Measurements from ENCODE around the gene PLOD1. TPM values are rescaled to one million over a fixed set of nuclear protein-coding genes. Genes with fewer than 3 reads are reported as not detected.

PLOD1 gene
- total RNA-seq, 1 experiment from 2014 or later = 46.9 TPM

DNA sequence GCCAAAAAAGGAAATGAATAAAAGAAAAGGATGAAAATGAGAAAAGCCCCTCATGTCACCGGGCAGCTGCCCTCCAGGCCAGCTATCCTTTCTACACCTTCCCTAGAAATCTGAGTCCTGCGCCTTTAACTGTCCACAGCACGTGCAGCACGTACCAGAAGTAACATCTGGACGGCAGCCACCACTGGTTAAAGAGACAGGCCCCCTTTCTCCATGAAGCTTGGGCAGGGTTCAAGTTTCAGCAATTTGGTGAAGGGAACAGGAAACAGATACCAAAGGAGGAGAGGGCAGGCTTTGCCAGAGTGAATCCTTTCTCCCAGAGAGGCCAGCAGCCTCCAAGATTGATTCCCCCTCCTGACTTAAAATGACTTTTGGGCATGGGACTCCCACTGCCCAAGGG, 4.7 kb upstream of the PLOD1 start:
- Mint-ChIP-seq H3K4me1 (peaks cover 16% of the 10 kb centered on the region), H3K27me3 (ENCODE audit: low read depth) (no peaks in the 10 kb centered on the region), H3K9me3 (no peaks in the 10 kb centered on the region), H3K36me3 (peaks cover 1% of the 10 kb centered on the region; the same call in 1 of the 2 replicates), H3K4me3 (no peak overlapping the region), H3K27ac (no peak overlapping the region)
- ATAC-seq (no peak), DNase-seq (ENCODE audit: low spot score) (no peak)
- CTCF ChIA-PET = interaction anchor here (4.0 kb wide), 1 partner anchor 37 kb away, joined by 15 read pairs; no protein-coding TSS in a partner anchor
- POLR2A ChIA-PET = interaction anchor here (1.1 to 2.8 kb wide), 3 partner anchors 20 to 50 kb away, joined by 4 to 27 read pairs (median 9); partner anchors contain the start of gene MFN2
- TF ChIP-seq GTF2I (CRISPR knock-in tag; conservative IDR thresholded peaks at IDR 0.05) (no peak), OVOL2 (CRISPR knock-in tag; IDR thresholded peaks at IDR 0.05; ENCODE audit: borderline replicate concordance) (no peak), NR1H2 (CRISPR knock-in tag; IDR thresholded peaks at IDR 0.05) (no peak), GRHL2 (CRISPR knock-in tag; IDR thresholded peaks at IDR 0.05; ENCODE audit: insufficient replicate concordance, severe bottlenecking) (no peak), IRF1 (CRISPR knock-in tag; IDR thresholded peaks at IDR 0.05) (no peak), JAZF1 (CRISPR knock-in tag; IDR thresholded peaks at IDR 0.05) (no peak), TEAD4 (CRISPR knock-in tag; IDR thresholded peaks at IDR 0.05) (no peak), ZNF219 (CRISPR knock-in tag; IDR thresholded peaks at IDR 0.05; ENCODE audit: borderline replicate concordance) (no peak), SP1 (CRISPR knock-in tag; conservative IDR thresholded peaks at IDR 0.05) (no peak), ZNF671 (CRISPR knock-in tag; IDR thresholded peaks at IDR 0.05) (no peak), FOXK1 (CRISPR knock-in tag; IDR thresholded peaks at IDR 0.05) (no peak), STAT6 (CRISPR knock-in tag; conservative IDR thresholded peaks at IDR 0.05; ENCODE audit: low read depth) (no peak), ATF6 (CRISPR knock-in tag; IDR thresholded peaks at IDR 0.05) (no peak), ZNF232 (CRISPR knock-in tag; IDR thresholded peaks at IDR 0.05) (no peak)
- TF ChIP-seq, protein P1, sequence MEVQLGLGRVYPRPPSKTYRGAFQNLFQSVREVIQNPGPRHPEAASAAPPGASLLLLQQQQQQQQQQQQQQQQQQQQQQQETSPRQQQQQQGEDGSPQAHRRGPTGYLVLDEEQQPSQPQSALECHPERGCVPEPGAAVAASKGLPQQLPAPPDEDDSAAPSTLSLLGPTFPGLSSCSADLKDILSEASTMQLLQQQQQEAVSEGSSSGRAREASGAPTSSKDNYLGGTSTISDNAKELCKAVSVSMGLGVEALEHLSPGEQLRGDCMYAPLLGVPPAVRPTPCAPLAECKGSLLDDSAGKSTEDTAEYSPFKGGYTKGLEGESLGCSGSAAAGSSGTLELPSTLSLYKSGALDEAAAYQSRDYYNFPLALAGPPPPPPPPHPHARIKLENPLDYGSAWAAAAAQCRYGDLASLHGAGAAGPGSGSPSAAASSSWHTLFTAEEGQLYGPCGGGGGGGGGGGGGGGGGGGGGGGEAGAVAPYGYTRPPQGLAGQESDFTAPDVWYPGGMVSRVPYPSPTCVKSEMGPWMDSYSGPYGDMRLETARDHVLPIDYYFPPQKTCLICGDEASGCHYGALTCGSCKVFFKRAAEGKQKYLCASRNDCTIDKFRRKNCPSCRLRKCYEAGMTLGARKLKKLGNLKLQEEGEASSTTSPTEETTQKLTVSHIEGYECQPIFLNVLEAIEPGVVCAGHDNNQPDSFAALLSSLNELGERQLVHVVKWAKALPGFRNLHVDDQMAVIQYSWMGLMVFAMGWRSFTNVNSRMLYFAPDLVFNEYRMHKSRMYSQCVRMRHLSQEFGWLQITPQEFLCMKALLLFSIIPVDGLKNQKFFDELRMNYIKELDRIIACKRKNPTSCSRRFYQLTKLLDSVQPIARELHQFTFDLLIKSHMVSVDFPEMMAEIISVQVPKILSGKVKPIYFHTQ (CRISPR knock-in tag; IDR thresholded peaks at IDR 0.05) = no peak
- TF ChIP-seq, protein P2, sequence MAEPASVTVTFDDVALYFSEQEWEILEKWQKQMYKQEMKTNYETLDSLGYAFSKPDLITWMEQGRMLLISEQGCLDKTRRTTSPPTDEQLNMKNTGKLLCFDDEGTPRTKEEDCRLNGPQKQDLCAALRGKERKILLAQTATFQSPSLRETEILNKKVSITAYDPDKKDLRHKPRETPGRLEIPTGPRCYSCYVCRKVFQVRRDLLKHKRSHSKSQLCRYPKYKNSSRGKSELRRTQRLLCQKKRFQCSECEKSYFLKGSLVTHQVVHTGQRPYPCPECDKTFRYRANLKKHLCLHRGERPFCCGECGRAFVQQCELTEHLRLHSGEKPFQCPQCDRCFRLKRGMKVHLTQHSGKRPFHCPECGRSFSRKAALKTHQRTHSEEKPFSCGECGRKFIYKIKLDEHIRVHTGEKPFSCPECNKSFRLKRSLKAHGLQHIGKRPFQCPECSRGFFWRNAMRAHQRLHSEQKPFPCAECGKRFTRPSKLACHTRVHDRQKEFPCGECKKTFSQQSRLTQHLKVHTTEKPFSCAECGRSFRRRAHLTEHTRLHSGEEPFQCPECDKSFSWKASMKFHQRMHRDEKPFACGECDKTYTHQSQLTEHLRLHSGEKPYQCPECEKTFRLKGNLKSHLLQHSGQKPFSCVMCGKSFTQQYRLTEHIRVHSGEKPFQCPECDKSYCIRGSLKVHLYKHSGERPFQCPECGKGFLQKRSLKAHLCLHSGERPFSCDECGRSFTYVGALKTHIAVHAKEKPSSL (CRISPR knock-in tag; conservative IDR thresholded peaks at IDR 0.05) = no peak
- TF ChIP-seq, protein P3, sequence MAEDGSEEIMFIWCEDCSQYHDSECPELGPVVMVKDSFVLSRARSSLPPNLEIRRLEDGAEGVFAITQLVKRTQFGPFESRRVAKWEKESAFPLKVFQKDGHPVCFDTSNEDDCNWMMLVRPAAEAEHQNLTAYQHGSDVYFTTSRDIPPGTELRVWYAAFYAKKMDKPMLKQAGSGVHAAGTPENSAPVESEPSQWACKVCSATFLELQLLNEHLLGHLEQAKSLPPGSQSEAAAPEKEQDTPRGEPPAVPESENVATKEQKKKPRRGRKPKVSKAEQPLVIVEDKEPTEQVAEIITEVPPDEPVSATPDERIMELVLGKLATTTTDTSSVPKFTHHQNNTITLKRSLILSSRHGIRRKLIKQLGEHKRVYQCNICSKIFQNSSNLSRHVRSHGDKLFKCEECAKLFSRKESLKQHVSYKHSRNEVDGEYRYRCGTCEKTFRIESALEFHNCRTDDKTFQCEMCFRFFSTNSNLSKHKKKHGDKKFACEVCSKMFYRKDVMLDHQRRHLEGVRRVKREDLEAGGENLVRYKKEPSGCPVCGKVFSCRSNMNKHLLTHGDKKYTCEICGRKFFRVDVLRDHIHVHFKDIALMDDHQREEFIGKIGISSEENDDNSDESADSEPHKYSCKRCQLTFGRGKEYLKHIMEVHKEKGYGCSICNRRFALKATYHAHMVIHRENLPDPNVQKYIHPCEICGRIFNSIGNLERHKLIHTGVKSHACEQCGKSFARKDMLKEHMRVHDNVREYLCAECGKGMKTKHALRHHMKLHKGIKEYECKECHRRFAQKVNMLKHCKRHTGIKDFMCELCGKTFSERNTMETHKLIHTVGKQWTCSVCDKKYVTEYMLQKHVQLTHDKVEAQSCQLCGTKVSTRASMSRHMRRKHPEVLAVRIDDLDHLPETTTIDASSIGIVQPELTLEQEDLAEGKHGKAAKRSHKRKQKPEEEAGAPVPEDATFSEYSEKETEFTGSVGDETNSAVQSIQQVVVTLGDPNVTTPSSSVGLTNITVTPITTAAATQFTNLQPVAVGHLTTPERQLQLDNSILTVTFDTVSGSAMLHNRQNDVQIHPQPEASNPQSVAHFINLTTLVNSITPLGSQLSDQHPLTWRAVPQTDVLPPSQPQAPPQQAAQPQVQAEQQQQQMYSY (CRISPR knock-in tag; IDR thresholded peaks at IDR 0.05) = no peak

Measured in WTC11 (cell line).